ENCODE data around the gene SELENOO. TPM values are rescaled to one million over a fixed set of nuclear protein-coding genes. Genes with fewer than 3 reads are reported as not detected.
A peak's percentile ranks its signal among the peaks of the same experiment; 100 is the strongest.

SELENOO gene
- total RNA-seq, 1 experiment from 2014 or later, result 27.0 TPM

DNA sequence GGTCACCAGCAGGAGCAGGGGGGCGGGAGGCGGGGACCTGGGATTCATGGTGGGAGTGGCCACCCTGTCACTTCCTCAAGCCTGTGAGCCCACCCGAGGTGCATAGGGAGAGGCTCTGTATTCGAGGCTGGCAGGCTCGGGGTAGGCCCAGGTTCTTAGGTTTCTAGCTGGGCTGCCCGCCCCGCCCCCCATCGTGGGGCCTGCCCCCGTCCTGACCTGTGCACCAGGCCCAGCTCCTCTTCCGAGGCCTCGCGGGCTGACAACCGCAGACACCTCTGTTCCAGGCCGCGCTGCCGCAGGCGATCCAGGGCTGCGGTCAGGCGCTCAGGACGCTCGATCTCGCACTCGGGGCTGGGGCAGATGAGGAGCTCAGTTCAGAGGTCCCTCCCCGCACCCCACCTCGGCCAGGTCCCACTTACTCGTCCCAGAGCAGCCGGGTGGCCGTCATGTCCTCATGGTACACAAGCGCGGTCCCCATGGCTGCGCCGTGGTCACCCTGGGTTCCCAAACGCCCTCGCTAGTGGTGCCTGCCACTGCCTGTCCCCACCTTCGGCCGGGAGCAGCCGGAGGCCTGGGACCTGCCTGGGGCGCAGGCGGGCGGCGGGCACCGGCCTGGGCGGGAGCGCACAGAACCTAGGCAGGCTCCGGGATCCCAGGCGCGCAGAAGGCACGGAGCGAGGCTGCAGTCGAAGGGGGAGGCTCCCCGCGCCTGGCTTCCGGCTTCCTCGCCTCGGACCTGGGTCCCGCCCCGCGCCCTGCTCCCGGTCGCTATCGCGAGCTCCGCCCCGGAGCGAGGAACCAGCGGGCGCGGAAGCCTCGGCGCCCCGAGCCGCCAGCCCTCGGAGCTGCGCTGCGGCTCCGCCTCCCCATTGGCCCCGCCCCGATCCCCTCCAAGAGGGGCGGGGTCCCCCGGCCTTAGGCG lies 50.0 kb downstream of the SELENOO start, which contains the start of gene HDAC10 (continued):
- TF ChIP-seq, protein P1, sequence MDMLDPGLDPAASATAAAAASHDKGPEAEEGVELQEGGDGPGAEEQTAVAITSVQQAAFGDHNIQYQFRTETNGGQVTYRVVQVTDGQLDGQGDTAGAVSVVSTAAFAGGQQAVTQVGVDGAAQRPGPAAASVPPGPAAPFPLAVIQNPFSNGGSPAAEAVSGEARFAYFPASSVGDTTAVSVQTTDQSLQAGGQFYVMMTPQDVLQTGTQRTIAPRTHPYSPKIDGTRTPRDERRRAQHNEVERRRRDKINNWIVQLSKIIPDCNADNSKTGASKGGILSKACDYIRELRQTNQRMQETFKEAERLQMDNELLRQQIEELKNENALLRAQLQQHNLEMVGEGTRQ (CRISPR knock-in tag; IDR thresholded peaks at IDR 0.05), result no peak; the same call in 1 of the 2 replicates
- TF ChIP-seq, protein P2, sequence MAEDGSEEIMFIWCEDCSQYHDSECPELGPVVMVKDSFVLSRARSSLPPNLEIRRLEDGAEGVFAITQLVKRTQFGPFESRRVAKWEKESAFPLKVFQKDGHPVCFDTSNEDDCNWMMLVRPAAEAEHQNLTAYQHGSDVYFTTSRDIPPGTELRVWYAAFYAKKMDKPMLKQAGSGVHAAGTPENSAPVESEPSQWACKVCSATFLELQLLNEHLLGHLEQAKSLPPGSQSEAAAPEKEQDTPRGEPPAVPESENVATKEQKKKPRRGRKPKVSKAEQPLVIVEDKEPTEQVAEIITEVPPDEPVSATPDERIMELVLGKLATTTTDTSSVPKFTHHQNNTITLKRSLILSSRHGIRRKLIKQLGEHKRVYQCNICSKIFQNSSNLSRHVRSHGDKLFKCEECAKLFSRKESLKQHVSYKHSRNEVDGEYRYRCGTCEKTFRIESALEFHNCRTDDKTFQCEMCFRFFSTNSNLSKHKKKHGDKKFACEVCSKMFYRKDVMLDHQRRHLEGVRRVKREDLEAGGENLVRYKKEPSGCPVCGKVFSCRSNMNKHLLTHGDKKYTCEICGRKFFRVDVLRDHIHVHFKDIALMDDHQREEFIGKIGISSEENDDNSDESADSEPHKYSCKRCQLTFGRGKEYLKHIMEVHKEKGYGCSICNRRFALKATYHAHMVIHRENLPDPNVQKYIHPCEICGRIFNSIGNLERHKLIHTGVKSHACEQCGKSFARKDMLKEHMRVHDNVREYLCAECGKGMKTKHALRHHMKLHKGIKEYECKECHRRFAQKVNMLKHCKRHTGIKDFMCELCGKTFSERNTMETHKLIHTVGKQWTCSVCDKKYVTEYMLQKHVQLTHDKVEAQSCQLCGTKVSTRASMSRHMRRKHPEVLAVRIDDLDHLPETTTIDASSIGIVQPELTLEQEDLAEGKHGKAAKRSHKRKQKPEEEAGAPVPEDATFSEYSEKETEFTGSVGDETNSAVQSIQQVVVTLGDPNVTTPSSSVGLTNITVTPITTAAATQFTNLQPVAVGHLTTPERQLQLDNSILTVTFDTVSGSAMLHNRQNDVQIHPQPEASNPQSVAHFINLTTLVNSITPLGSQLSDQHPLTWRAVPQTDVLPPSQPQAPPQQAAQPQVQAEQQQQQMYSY (CRISPR knock-in tag; IDR thresholded peaks at IDR 0.05), result 0 out of 2 replicates have a peak, but pooled peaks have one; percentile 14
- TF ChIP-seq FOXP1 (CRISPR knock-in tag; IDR thresholded peaks at IDR 0.05; ENCODE audit: borderline replicate concordance), result no peak; the same call in 1 of the 2 replicates
- no peak for TF ChIP-seq ZNF423 (CRISPR knock-in tag; IDR thresholded peaks at IDR 0.05)
- TF ChIP-seq ETV6 (CRISPR knock-in tag; IDR thresholded peaks at IDR 0.05), result no peak; the same call in 1 of the 2 replicates
- TF ChIP-seq, protein P3, sequence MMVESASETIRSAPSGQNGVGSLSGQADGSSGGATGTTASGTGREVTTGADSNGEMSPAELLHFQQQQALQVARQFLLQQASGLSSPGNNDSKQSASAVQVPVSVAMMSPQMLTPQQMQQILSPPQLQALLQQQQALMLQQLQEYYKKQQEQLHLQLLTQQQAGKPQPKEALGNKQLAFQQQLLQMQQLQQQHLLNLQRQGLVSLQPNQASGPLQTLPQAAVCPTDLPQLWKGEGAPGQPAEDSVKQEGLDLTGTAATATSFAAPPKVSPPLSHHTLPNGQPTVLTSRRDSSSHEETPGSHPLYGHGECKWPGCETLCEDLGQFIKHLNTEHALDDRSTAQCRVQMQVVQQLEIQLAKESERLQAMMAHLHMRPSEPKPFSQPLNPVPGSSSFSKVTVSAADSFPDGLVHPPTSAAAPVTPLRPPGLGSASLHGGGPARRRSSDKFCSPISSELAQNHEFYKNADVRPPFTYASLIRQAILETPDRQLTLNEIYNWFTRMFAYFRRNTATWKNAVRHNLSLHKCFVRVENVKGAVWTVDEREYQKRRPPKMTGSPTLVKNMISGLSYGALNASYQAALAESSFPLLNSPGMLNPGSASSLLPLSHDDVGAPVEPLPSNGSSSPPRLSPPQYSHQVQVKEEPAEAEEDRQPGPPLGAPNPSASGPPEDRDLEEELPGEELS (CRISPR knock-in tag; IDR thresholded peaks at IDR 0.05), result peak; percentile 52; the same call in 1 of the 2 replicates
- no peak for TF ChIP-seq ZNF416 (CRISPR knock-in tag; IDR thresholded peaks at IDR 0.05)
- TF ChIP-seq, protein P4, sequence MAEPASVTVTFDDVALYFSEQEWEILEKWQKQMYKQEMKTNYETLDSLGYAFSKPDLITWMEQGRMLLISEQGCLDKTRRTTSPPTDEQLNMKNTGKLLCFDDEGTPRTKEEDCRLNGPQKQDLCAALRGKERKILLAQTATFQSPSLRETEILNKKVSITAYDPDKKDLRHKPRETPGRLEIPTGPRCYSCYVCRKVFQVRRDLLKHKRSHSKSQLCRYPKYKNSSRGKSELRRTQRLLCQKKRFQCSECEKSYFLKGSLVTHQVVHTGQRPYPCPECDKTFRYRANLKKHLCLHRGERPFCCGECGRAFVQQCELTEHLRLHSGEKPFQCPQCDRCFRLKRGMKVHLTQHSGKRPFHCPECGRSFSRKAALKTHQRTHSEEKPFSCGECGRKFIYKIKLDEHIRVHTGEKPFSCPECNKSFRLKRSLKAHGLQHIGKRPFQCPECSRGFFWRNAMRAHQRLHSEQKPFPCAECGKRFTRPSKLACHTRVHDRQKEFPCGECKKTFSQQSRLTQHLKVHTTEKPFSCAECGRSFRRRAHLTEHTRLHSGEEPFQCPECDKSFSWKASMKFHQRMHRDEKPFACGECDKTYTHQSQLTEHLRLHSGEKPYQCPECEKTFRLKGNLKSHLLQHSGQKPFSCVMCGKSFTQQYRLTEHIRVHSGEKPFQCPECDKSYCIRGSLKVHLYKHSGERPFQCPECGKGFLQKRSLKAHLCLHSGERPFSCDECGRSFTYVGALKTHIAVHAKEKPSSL (CRISPR knock-in tag; conservative IDR thresholded peaks at IDR 0.05), result no peak
- peak; percentile 78; the same call in 1 of the 2 replicates for TF ChIP-seq CBFB (CRISPR knock-in tag; IDR thresholded peaks at IDR 0.05; ENCODE audit: low read depth)
- TF ChIP-seq ESRRA (CRISPR knock-in tag; IDR thresholded peaks at IDR 0.05; ENCODE audit: borderline replicate concordance), result no peak
- TF ChIP-seq TCF7 (CRISPR knock-in tag; IDR thresholded peaks at IDR 0.05; ENCODE audit: low read depth), result no peak
- TF ChIP-seq, protein P5, sequence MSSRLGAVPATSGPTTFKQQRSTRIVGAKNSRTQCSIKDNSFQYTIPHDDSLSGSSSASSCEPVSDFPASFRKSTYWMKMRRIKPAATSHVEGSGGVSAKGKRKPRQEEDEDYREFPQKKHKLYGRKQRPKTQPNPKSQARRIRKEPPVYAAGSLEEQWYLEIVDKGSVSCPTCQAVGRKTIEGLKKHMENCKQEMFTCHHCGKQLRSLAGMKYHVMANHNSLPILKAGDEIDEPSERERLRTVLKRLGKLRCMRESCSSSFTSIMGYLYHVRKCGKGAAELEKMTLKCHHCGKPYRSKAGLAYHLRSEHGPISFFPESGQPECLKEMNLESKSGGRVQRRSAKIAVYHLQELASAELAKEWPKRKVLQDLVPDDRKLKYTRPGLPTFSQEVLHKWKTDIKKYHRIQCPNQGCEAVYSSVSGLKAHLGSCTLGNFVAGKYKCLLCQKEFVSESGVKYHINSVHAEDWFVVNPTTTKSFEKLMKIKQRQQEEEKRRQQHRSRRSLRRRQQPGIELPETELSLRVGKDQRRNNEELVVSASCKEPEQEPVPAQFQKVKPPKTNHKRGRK (CRISPR knock-in tag; IDR thresholded peaks at IDR 0.05; ENCODE audit: borderline replicate concordance), result no peak
- TF ChIP-seq ZNF138 (CRISPR knock-in tag; conservative IDR thresholded peaks at IDR 0.05), result peak; percentile 26; the same call in 1 of the 2 replicates
- TF ChIP-seq NFYB (CRISPR knock-in tag; conservative IDR thresholded peaks at IDR 0.05; ENCODE audit: low read depth), result no peak
- TF ChIP-seq ZNF219 (CRISPR knock-in tag; IDR thresholded peaks at IDR 0.05; ENCODE audit: borderline replicate concordance), result no peak
- TF ChIP-seq, protein P6, sequence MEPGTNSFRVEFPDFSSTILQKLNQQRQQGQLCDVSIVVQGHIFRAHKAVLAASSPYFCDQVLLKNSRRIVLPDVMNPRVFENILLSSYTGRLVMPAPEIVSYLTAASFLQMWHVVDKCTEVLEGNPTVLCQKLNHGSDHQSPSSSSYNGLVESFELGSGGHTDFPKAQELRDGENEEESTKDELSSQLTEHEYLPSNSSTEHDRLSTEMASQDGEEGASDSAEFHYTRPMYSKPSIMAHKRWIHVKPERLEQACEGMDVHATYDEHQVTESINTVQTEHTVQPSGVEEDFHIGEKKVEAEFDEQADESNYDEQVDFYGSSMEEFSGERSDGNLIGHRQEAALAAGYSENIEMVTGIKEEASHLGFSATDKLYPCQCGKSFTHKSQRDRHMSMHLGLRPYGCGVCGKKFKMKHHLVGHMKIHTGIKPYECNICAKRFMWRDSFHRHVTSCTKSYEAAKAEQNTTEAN (CRISPR knock-in tag; IDR thresholded peaks at IDR 0.05), result no peak
- TF ChIP-seq TP53 (CRISPR knock-in tag; IDR thresholded peaks at IDR 0.05), result no peak
- TF ChIP-seq, protein P7, sequence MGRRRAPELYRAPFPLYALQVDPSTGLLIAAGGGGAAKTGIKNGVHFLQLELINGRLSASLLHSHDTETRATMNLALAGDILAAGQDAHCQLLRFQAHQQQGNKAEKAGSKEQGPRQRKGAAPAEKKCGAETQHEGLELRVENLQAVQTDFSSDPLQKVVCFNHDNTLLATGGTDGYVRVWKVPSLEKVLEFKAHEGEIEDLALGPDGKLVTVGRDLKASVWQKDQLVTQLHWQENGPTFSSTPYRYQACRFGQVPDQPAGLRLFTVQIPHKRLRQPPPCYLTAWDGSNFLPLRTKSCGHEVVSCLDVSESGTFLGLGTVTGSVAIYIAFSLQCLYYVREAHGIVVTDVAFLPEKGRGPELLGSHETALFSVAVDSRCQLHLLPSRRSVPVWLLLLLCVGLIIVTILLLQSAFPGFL (CRISPR knock-in tag; IDR thresholded peaks at IDR 0.05; ENCODE audit: borderline replicate concordance), result no peak
- TF ChIP-seq IRF2 (CRISPR knock-in tag; IDR thresholded peaks at IDR 0.05; ENCODE audit: borderline replicate concordance, low read depth), result 0 out of 2 replicates have a peak, but pooled peaks have one; percentile 53
- TF ChIP-seq ZNF121 (CRISPR knock-in tag; IDR thresholded peaks at IDR 0.05), result no peak
- TF ChIP-seq ZBTB21 (CRISPR knock-in tag; IDR thresholded peaks at IDR 0.05; ENCODE audit: borderline replicate concordance), result 0 out of 2 replicates have a peak, but pooled peaks have one; percentile 27
- 0 out of 2 replicates have a peak, but pooled peaks have one; percentile 51 for TF ChIP-seq NFE2L1 (CRISPR knock-in tag; IDR thresholded peaks at IDR 0.05)
- no peak for TF ChIP-seq RELA (CRISPR knock-in tag; IDR thresholded peaks at IDR 0.05; ENCODE audit: borderline replicate concordance)
- TF ChIP-seq ZNF317 (CRISPR knock-in tag; IDR thresholded peaks at IDR 0.05; ENCODE audit: borderline replicate concordance, low read depth), result no peak
- no peak for TF ChIP-seq HMGA2 (CRISPR knock-in tag; IDR thresholded peaks at IDR 0.05)

Measured in WTC11 (cell line).